ENCODE measurements around the gene RAPSN.

- peak in 1 of 6 experiments; percentile 10 for TF ChIP-seq CTCF (IDR thresholded peaks at IDR 0.05)
- TF ChIP-seq POLR2A (IDR thresholded peaks at IDR 0.05) = peak in 1 of 2 donors; percentile 46
Observed at GRCh38 chr11:47437746-47438418, 11.1 kb downstream of the RAPSN start.

Measured in adrenal gland (tissue), 5 donors.